H1 (cell line): ENCODE results near the gene FSD1L. TPM values are rescaled to one million over a fixed set of nuclear protein-coding genes. Genes with fewer than 3 reads are reported as not detected.

Experiments used
- BRCA1 ChIP-seq: IDR thresholded peaks from 2 replicates; pipeline ENCODE4 v1.6.1; 2012; ENCODE audit warnings: low read depth, low read length, improper control_type of control experiment
- MAFK ChIP-seq: IDR thresholded peaks from 2 replicates; pipeline ENCODE4 v1.6.1; 2012; ENCODE audit warnings: low read depth, mild to moderate bottlenecking, improper control_type of control experiment, low read length
- RXRA ChIP-seq: IDR thresholded peaks from 2 replicates; pipeline ENCODE4 v1.6.1; 2011; ENCODE audit warnings: low read depth, mild to moderate bottlenecking, low read length, moderate library complexity; ENCODE audit not compliant: insufficient read depth
- SIN3A ChIP-seq, 2 experiments: IDR thresholded peaks in 1 of 2; conservative IDR thresholded peaks in 1 of 2; 2 replicates each; pipeline ENCODE4 v1.6.1; 2011 to 2012; ENCODE audit warnings: low read length in 2 of 2, improper control_type of control experiment in 1 of 2, low read depth in 1 of 2, mild to moderate bottlenecking in 1 of 2
- polyA plus RNA-seq, 7 experiments: library from polyadenylated mRNA; depleted of rRNA in 3 of 7; stranded (reverse) in 5 of 7; unstranded in 2 of 7; fragments of >200 nt in 5 of 7; fragments of 200-250 nt in 2 of 7; gene quantifications; 1 replicate in 5 of 7; 2 replicates in 1 of 7; 4 replicates in 1 of 7; pipeline versions ENCODE4 v1.2.1 to v1.2.3, GENCODE V29; 2011 to 2013; ENCODE audit warnings: missing spikeins in 2 of 7, mixed read lengths in 2 of 7
- total RNA-seq: library from RNA; stranded (reverse); fragmentation: NEBNext Ultra II Directional; extraction: Animal tissue kit (Norgen Biotek cat#: 25700); gene quantifications from 2 replicates; pipeline ENCODE4 v1.2.1, GENCODE V29; 2021

The FSD1L gene
- total and polyA plus RNA-seq, 2 of the 8 experiments (the other 6 are each of a cell fraction or from before 2014, with no cell fraction given): 0.91 to 4.8 TPM

DNA sequence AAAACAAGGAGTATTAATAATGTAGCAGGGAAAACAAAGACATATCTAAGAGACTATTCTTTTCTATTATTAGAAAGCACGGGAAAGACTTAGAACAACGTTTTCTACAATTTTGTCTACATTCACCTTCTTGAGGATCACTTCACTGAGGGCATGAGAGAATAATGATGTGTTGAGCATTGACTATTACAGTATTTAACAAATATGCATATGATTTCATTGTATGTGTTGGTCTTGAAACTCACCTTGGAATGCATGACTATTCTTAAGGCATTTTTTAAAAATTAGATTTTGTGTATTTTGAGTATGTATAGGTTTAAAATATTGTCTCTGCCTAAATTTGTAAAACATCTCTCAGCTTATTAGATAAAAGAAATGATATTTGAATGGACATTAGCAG lies 1.2 kb downstream of the FSD1L start (continued):
- TF ChIP-seq MAFK (no peak), SIN3A (conservative IDR thresholded peaks at IDR 0.05 in 1 of 2, IDR thresholded peaks at IDR 0.05 in 1 of 2; ENCODE audit: low read depth in 1 of 2, low read length in 2 of 2) (no peak), RXRA (no peak), BRCA1 (no peak)
